Thoracic aorta (tissue), 2 donors: ENCODE results near the gene CATSPER3. TPM values are rescaled to one million over a fixed set of nuclear protein-coding genes. Genes with fewer than 3 reads are reported as not detected.

Experiments used
- ATAC-seq: fragments of 150-250 bp; one replicate; pipeline ENCODE4 v1.8.0; 2017; ENCODE audit warnings: low read depth; ENCODE audit not compliant: insufficient number of reproducible peaks, low FRiP score
- DNase-seq: peaks from one replicate; pipeline ENCODE4 v3.0.0-alpha.2; 2020; ENCODE audit warnings: low spot score
- H3K27ac ChIP-seq, 2 donors: fragments of 200-600 bp; sonication (generic); 1 replicate in 1 of 2; 2 replicates in 1 of 2; pipeline ENCODE4 v1.5.1; 2016; ENCODE audit warnings: mild to moderate bottlenecking in 2 of 2, moderate library complexity in 2 of 2
- H3K27me3 ChIP-seq: fragments of 200-600 bp; sonication (generic); replicated peaks from 2 replicates; pipeline ENCODE4 v1.6.0; 2016; ENCODE audit warnings: mild to moderate bottlenecking; ENCODE audit not compliant: insufficient read depth
- H3K36me3 ChIP-seq: fragments of 200-600 bp; sonication (generic); one replicate; pipeline ENCODE4 v1.5.1; 2016
- H3K4me1 ChIP-seq, 2 donors: fragments of 200-600 bp; sonication (generic); 1 replicate in 1 of 2; 2 replicates in 1 of 2; pipeline versions ENCODE4 v1.5.1 to v1.6.0; 2016; ENCODE audit warnings: low read depth in 2 of 2, mild to moderate bottlenecking in 1 of 2; ENCODE audit not compliant: control insufficient read depth in 1 of 2
- H3K4me3 ChIP-seq: fragments of 200-600 bp; sonication (generic); 2 replicates; pipeline ENCODE4 v1.5.1; 2016; ENCODE audit warnings: mild to moderate bottlenecking
- H3K9me3 ChIP-seq: fragments of 200-600 bp; sonication (generic); 2 replicates; pipeline ENCODE4 v1.5.1; 2016
- CTCF ChIP-seq: fragments of 200-600 bp; sonication (generic); IDR thresholded peaks from one replicate; pipeline ENCODE4 v1.5.1; 2019; ENCODE audit warnings: antibody characterized with exemption
- total RNA-seq, 2 donors: library from RNA; depleted of rRNA; stranded (reverse); fragments of >200 nt; gene quantifications; one replicate each; pipeline versions ENCODE4 v1.1.0 to v1.2.3, GENCODE V29; 2016

The CATSPER3 gene
- total RNA-seq, 2 donors from 2014 or later: not detected

GRCh38 chr5:135036405-135036804, 68.7 kb downstream of the CATSPER3 start:
- DNase-seq: no peak
- H3K36me3 ChIP-seq: no peaks in the 10 kb centered on the region
- peaks cover 59% of the 10 kb centered on the region for H3K27me3 ChIP-seq
- H3K4me1 ChIP-seq: peaks cover 20 to 47% of the 10 kb centered on the region in 2 donors
- H3K9me3 ChIP-seq: no peaks in the 10 kb centered on the region
- ATAC-seq: no peak
- no peak overlapping the region for H3K4me3 ChIP-seq
- no peak overlapping the region for H3K27ac ChIP-seq
- TF ChIP-seq CTCF: no peak

- H3K4me1 ChIP-seq: peaks cover 16 to 42% of the 10 kb centered on the region in 2 donors
These were observed 70.0 kb downstream of the CATSPER3 start for GRCh38 chr5:135037519-135038204.

GRCh38 chr5:135038205-135038812, 70.6 kb downstream of the CATSPER3 start:
- ATAC-seq: no peak

More at GRCh38 chr5:135037519-135038204, 70.0 kb downstream of the CATSPER3 start:
- no peaks in the 10 kb centered on the region for H3K9me3 ChIP-seq
- ATAC-seq (no peak), DNase-seq (no peak)
- no peak for TF ChIP-seq CTCF
- H3K36me3 ChIP-seq: no peaks in the 10 kb centered on the region
- no peak overlapping the region for H3K27ac ChIP-seq
- H3K27me3 ChIP-seq: peaks cover 46% of the 10 kb centered on the region
- no peak overlapping the region for H3K4me3 ChIP-seq

GRCh38 chr5:135038813-135039270, 71.1 kb downstream of the CATSPER3 start:
- ATAC-seq: no peak
- TF ChIP-seq CTCF: no peak
- H3K27me3 ChIP-seq: peaks cover 44% of the 10 kb centered on the region
- peaks cover 9 to 30% of the 10 kb centered on the region in 2 donors for H3K4me1 ChIP-seq
- peak overlapping the region in 1 of 2 donors; percentile 11 for H3K27ac ChIP-seq
- no peak for DNase-seq
- no peaks in the 10 kb centered on the region for H3K36me3 ChIP-seq
- no peaks in the 10 kb centered on the region for H3K9me3 ChIP-seq
- H3K4me3 ChIP-seq: peak overlapping the region; percentile 56

More at GRCh38 chr5:135038205-135038812, 70.6 kb downstream of the CATSPER3 start:
- DNase-seq: no peak
- H3K4me3 ChIP-seq: peak overlapping the region; percentile 56
- H3K36me3 ChIP-seq: no peaks in the 10 kb centered on the region
- TF ChIP-seq CTCF: no peak
- H3K27me3 ChIP-seq: peaks cover 44% of the 10 kb centered on the region
- H3K4me1 ChIP-seq: peaks cover 9 to 36% of the 10 kb centered on the region in 2 donors
- H3K9me3 ChIP-seq: no peaks in the 10 kb centered on the region
- H3K27ac ChIP-seq: no peak overlapping the region

- H3K9me3 ChIP-seq: no peaks in the 10 kb centered on the region
- ATAC-seq: no peak
- TF ChIP-seq CTCF: no peak
- peaks cover 9 to 24% of the 10 kb centered on the region in 2 donors for H3K4me1 ChIP-seq
- peak overlapping the region in 1 of 2 donors; percentile 11 for H3K27ac ChIP-seq
- H3K4me3 ChIP-seq: peak overlapping the region; percentile 56
- H3K27me3 ChIP-seq: peaks cover 43% of the 10 kb centered on the region
- no peaks in the 10 kb centered on the region for H3K36me3 ChIP-seq
- DNase-seq: no peak
These were observed 71.7 kb downstream of the CATSPER3 start for GRCh38 chr5:135039271-135040033.
